Measurements from ENCODE around the gene STX16. TPM values are rescaled to one million over a fixed set of nuclear protein-coding genes. Genes with fewer than 3 reads are reported as not detected.

The STX16 gene
- total RNA-seq, 1 experiment from 2014 or later, result 58.3 TPM

DNA sequence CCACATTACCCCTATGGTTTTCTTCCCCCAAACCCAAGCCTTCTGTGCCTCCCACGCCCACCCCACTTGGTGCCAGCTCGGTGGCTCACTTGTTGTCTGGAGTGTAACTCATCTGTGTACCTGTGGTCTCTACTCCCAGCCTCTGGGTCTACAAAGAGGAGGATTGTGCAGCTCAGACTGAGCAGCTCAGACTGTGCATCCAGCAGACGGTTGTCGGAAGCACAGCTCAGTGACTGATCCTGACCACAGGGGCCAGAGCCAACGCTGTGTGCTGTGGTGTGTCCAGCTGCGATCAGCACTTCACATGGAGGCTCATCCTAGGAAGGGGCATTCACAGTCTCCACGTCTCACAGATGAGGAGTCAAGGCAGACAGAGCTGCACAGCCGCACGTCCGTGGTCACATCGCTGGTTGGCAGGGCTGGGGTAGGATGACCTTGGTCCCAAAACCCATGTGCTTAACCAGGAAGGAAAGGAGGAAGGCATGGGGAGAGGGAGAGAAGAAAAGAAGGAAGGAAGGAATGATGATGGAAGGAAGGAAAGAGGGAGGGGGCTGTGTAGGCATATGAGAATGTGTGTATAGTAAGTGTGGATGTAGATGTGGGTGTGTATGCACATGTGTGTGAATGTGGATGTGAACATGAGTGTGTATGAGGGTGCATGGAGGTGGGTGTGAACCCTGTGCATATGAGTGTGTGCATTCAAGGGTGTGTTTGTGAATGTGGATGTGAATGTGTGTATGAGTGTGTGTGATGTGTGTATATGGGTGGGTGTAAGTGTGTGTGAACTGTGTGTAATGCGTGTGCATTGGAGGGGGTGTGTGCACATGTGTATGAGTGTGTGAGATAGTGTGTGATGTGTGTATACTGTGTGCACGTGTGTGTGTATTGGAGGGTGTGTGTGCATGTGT lies 28.2 kb upstream of the STX16 start:
- DNase-seq, result no peak
- H3K9me2 ChIP-seq (replicated peaks; ENCODE audit: insufficient read depth, low read length), result no peaks in the 10 kb centered on the region
- no peak overlapping the region for H3K9ac ChIP-seq (ENCODE audit: low read length)
- no peak overlapping the region for H2AFZ ChIP-seq (ENCODE audit: low read length)
- no peaks in the 10 kb centered on the region for H3K36me3 ChIP-seq (ENCODE audit: insufficient read depth, low read length)
- H3K4me2 ChIP-seq (ENCODE audit: low read depth, low read length, poor library complexity, severe bottlenecking), result no peak overlapping the region
- H3K9me3 ChIP-seq (ENCODE audit: low read length), result no peaks in the 10 kb centered on the region
- peaks cover 3% of the 10 kb centered on the region; the same call in 1 of the 2 replicates for H4K20me1 ChIP-seq (ENCODE audit: insufficient read depth, low read depth, low read length)
- no peak overlapping the region for H3K27ac ChIP-seq (ENCODE audit: low read length)
- no peaks in the 10 kb centered on the region for H3K4me1 ChIP-seq (ENCODE audit: low read length)
- no peak overlapping the region for H3K4me3 ChIP-seq (ENCODE audit: low read length)
- no peaks in the 10 kb centered on the region for H3K27me3 ChIP-seq (ENCODE audit: low read length)
- no peaks in the 10 kb centered on the region for H3K79me2 ChIP-seq (ENCODE audit: low read length)

DNA sequence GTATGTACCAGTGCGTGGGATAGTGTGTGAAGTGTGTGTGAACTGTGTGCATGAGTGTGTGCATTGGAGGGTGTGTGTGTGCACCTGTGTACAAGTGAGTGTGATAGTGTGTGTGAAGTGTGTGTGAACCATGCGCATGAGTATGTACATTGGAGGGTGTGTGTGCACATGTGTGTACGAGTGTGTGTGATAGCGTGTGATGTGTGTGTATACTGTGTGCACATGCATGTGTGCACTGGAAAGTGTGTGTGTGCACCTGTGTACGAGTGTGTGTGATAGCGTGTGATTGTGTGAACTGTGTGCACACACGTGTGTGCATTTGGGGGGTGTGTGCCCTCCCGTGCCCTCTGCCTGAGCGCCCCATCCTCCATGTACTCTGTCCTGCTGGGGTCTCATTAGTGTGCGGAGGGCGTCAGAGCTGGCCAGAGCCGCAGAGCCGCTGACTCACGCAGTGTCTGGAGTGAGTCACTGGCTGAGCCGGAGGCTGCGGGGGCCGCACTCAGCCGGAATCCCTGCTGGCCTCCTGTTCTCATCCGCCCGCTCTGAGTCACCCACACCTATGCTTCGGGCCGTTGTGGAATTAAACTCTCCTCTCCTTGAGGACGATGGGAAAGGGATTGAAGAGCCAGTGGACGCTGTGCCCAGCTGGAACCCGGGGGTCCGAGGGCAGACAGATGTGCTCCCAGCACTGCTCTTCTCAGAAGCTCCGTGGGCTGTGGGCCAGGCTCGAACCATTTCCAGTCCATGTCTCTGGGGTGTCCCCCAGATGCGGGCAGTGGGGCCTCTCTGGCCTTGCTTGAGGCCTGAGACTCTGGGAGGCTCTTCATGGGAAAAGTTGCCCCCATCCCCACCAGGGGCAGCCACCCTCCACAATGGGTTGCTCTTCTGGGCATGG lies 27.3 kb upstream of the STX16 start:
- Histone ChIP-seq H3K4me3 (ENCODE audit: low read length) (no peak overlapping the region), H3K9ac (ENCODE audit: low read length) (no peak overlapping the region), H3K4me2 (ENCODE audit: low read depth, low read length, poor library complexity, severe bottlenecking) (no peak overlapping the region), H2AFZ (ENCODE audit: low read length) (no peak overlapping the region), H4K20me1 (ENCODE audit: insufficient read depth, low read depth, low read length) (peaks cover 3% of the 10 kb centered on the region; the same call in 1 of the 2 replicates), H3K36me3 (ENCODE audit: insufficient read depth, low read length) (no peaks in the 10 kb centered on the region), H3K27me3 (ENCODE audit: low read length) (no peaks in the 10 kb centered on the region), H3K27ac (ENCODE audit: low read length) (no peak overlapping the region), H3K4me1 (ENCODE audit: low read length) (no peaks in the 10 kb centered on the region), H3K9me3 (ENCODE audit: low read length) (no peaks in the 10 kb centered on the region), H3K9me2 (replicated peaks; ENCODE audit: insufficient read depth, low read length) (no peaks in the 10 kb centered on the region), H3K79me2 (ENCODE audit: low read length) (no peaks in the 10 kb centered on the region)
- no peak for DNase-seq

DNA sequence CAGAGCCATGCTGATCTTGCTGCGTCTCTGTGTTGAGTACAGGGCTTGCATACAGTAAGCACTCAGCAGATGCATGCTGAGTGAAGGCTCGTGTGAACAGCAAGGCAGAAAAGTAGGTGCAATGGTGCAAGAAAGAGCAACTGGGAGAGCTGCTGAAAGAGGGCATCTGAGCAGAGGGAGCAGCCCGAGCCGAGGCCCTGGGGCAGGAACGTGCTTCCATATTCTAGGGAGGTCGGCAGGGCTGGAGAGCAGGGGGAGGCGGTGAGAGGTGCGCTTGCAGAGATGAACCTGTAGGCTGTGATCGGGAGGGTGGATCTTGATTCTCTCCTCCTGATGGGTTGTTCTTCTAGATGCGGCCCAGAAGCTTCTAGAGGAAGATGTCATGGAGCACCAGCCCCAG lies 26.4 kb upstream of the STX16 start:
- Histone ChIP-seq H3K9ac (ENCODE audit: low read length) (no peak overlapping the region), H4K20me1 (ENCODE audit: insufficient read depth, low read depth, low read length) (peaks cover 3% of the 10 kb centered on the region; the same call in 1 of the 2 replicates), H2AFZ (ENCODE audit: low read length) (no peak overlapping the region), H3K79me2 (ENCODE audit: low read length) (no peaks in the 10 kb centered on the region), H3K4me3 (ENCODE audit: low read length) (no peak overlapping the region), H3K27me3 (ENCODE audit: low read length) (no peaks in the 10 kb centered on the region), H3K36me3 (ENCODE audit: insufficient read depth, low read length) (no peaks in the 10 kb centered on the region), H3K4me1 (ENCODE audit: low read length) (no peaks in the 10 kb centered on the region), H3K9me2 (replicated peaks; ENCODE audit: insufficient read depth, low read length) (no peaks in the 10 kb centered on the region), H3K27ac (ENCODE audit: low read length) (no peak overlapping the region), H3K4me2 (ENCODE audit: low read depth, low read length, poor library complexity, severe bottlenecking) (no peak overlapping the region), H3K9me3 (ENCODE audit: low read length) (no peaks in the 10 kb centered on the region)
- no peak for DNase-seq

GRCh38 chr20:58625585-58625984 lies 25.5 kb upstream of the STX16 start:
- H2AFZ ChIP-seq (ENCODE audit: low read length), result no peak overlapping the region
- H3K9ac ChIP-seq (ENCODE audit: low read length), result no peak overlapping the region
- H3K4me1 ChIP-seq (ENCODE audit: low read length), result no peaks in the 10 kb centered on the region
- H3K36me3 ChIP-seq (ENCODE audit: insufficient read depth, low read length), result no peaks in the 10 kb centered on the region
- no peaks in the 10 kb centered on the region for H3K79me2 ChIP-seq (ENCODE audit: low read length)
- peaks cover 3% of the 10 kb centered on the region; the same call in 1 of the 2 replicates for H4K20me1 ChIP-seq (ENCODE audit: insufficient read depth, low read depth, low read length)
- H3K27me3 ChIP-seq (ENCODE audit: low read length), result no peaks in the 10 kb centered on the region
- no peak overlapping the region for H3K4me3 ChIP-seq (ENCODE audit: low read length)
- H3K27ac ChIP-seq (ENCODE audit: low read length), result no peak overlapping the region
- no peak for DNase-seq
- H3K4me2 ChIP-seq (ENCODE audit: low read depth, low read length, poor library complexity, severe bottlenecking), result no peak overlapping the region
- H3K9me2 ChIP-seq (replicated peaks; ENCODE audit: insufficient read depth, low read length), result no peaks in the 10 kb centered on the region
- no peaks in the 10 kb centered on the region for H3K9me3 ChIP-seq (ENCODE audit: low read length)

GRCh38 chr20:58626051-58626450 lies 25.0 kb upstream of the STX16 start:
- H3K9me2 ChIP-seq (replicated peaks; ENCODE audit: insufficient read depth, low read length), result no peaks in the 10 kb centered on the region
- no peak overlapping the region for H3K9ac ChIP-seq (ENCODE audit: low read length)
- H3K4me3 ChIP-seq (ENCODE audit: low read length), result no peak overlapping the region
- H4K20me1 ChIP-seq (ENCODE audit: insufficient read depth, low read depth, low read length), result 0 out of 2 replicates have a peak, but pooled peaks cover 3% of the 10 kb centered on the region
- H3K36me3 ChIP-seq (ENCODE audit: insufficient read depth, low read length), result no peaks in the 10 kb centered on the region
- no peak for DNase-seq
- H3K79me2 ChIP-seq (ENCODE audit: low read length), result no peaks in the 10 kb centered on the region
- no peak overlapping the region for H3K4me2 ChIP-seq (ENCODE audit: low read depth, low read length, poor library complexity, severe bottlenecking)
- H3K4me1 ChIP-seq (ENCODE audit: low read length), result no peaks in the 10 kb centered on the region
- no peaks in the 10 kb centered on the region for H3K9me3 ChIP-seq (ENCODE audit: low read length)
- H2AFZ ChIP-seq (ENCODE audit: low read length), result no peak overlapping the region
- no peak overlapping the region for H3K27ac ChIP-seq (ENCODE audit: low read length)
- H3K27me3 ChIP-seq (ENCODE audit: low read length), result no peaks in the 10 kb centered on the region

DNA sequence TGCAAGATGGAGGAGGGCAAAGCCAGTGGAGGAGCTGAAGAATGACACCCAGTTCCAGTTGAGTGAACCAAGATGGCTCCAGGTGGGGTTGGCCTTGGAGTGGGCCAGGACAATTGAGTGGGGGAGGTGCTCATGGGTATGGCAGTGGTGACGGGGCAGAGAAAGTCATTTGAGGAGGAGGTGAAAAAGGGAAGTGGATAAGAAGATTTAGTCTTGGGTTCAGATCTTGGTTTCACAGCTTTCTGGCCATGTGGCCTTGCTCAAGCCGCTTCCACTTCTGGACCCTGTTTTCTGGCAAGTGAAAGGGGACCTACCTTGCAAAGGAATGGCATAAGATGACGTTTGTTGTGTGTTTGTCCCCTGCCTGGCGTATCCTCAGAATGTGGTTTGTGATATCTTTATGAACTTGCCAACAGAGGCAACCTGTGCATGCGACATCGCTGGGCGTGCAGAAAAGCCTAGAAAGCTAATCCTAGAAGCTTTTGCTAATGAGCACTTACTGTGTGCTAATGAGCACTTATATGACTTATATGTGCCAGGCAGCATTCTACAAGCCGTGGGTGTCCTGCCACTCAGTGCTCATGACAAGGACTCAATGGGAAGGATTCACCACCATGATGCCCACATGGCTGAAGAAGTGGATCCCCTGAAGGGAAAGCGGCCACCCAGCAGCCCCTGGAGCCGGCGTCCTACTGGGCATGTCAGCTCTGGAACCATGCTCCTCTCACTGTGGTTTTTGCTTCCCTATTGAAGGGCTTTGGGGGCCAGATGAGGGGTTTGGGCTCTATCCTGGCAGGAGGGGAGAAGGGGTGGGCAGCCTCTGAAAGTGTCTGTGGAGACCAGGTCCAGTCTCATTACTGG lies 23.6 kb upstream of the STX16 start:
- Histone ChIP-seq H3K4me1 (ENCODE audit: low read length) (no peaks in the 10 kb centered on the region), H3K27ac (ENCODE audit: low read length) (no peak overlapping the region), H3K9ac (ENCODE audit: low read length) (no peak overlapping the region), H3K4me2 (ENCODE audit: low read depth, low read length, poor library complexity, severe bottlenecking) (no peak overlapping the region), H3K9me3 (ENCODE audit: low read length) (no peaks in the 10 kb centered on the region), H3K4me3 (ENCODE audit: low read length) (no peak overlapping the region), H3K79me2 (ENCODE audit: low read length) (no peaks in the 10 kb centered on the region), H4K20me1 (ENCODE audit: insufficient read depth, low read depth, low read length) (no peaks in the 10 kb centered on the region), H2AFZ (ENCODE audit: low read length) (no peak overlapping the region), H3K36me3 (ENCODE audit: insufficient read depth, low read length) (no peaks in the 10 kb centered on the region), H3K9me2 (replicated peaks; ENCODE audit: insufficient read depth, low read length) (no peaks in the 10 kb centered on the region), H3K27me3 (ENCODE audit: low read length) (no peaks in the 10 kb centered on the region)
- no peak for DNase-seq

DNA sequence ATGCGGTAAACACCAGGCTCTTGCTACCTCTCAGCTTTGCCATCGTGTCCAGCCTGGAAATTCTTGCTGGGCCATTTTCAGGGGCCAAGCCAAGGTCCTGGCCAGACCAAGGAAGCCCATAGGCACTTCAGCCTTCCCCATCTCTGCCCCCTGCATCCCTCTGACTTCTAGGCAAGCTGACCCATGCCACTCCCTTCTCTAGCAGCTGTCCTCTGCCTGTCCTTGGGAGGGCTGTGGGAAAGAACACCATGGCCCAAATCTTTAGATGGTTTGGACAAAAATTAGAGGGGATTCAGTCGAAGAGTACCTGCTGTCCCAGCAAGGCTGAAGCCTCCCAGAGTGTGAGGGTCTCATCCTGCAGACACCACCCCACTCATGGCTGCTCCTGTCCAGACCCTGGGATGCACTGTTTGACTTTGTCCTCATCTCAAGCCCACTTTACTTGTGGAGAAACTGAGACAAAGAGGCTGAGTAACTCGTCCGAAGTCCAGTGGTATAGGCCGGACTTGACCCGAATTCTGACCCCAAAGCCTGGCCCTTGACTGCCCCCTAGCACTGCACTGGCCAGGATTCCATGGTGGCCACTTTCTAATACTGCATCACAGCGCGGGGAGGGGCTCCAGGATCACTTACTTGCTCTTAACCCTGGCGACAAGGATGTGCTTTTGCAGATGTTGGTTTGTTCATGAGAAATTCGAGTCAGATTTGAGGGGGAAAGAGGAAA lies 22.4 kb upstream of the STX16 start:
- no peak overlapping the region for H3K9ac ChIP-seq (ENCODE audit: low read length)
- no peaks in the 10 kb centered on the region for H3K4me1 ChIP-seq (ENCODE audit: low read length)
- H3K27ac ChIP-seq (ENCODE audit: low read length), result no peak overlapping the region
- no peaks in the 10 kb centered on the region for H4K20me1 ChIP-seq (ENCODE audit: insufficient read depth, low read depth, low read length)
- no peaks in the 10 kb centered on the region for H3K9me3 ChIP-seq (ENCODE audit: low read length)
- H3K4me2 ChIP-seq (ENCODE audit: low read depth, low read length, poor library complexity, severe bottlenecking), result no peak overlapping the region
- DNase-seq, result no peak
- H3K4me3 ChIP-seq (ENCODE audit: low read length), result no peak overlapping the region
- H3K27me3 ChIP-seq (ENCODE audit: low read length), result no peaks in the 10 kb centered on the region
- no peaks in the 10 kb centered on the region for H3K79me2 ChIP-seq (ENCODE audit: low read length)
- H3K36me3 ChIP-seq (ENCODE audit: insufficient read depth, low read length), result no peaks in the 10 kb centered on the region
- H3K9me2 ChIP-seq (replicated peaks; ENCODE audit: insufficient read depth, low read length), result no peaks in the 10 kb centered on the region
- H2AFZ ChIP-seq (ENCODE audit: low read length), result no peak overlapping the region

Measured in Karpas-422 (cell line).